AG20443 (cell line): ENCODE results near the gene KTN1.

Experiments used
- DNase-seq: peaks from one replicate; pipeline ENCODE4 v3.0.0; 2012; ENCODE audit warnings: low spot score, mixed read lengths

The KTN1 gene

DNA sequence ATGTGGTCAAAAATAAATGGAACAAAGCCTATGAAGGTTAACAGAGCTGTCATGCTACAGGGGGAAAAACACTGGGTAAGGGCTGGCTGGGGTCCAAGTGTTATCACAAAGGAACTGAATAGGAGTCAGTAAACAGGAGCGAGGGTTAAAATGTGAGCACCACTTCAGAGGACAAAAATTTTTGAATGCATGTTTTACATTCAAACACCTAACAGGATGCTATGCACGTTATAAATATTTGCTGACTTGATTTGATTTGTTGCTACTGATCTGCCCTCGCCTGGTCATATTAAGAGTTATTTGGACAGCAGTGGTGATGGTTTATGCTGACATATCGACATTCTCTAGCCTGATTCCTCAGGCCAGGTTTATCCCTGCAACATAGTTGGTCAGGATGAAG lies 7.4 kb upstream of the KTN1 start:
- DNase-seq, result no peak

DNA sequence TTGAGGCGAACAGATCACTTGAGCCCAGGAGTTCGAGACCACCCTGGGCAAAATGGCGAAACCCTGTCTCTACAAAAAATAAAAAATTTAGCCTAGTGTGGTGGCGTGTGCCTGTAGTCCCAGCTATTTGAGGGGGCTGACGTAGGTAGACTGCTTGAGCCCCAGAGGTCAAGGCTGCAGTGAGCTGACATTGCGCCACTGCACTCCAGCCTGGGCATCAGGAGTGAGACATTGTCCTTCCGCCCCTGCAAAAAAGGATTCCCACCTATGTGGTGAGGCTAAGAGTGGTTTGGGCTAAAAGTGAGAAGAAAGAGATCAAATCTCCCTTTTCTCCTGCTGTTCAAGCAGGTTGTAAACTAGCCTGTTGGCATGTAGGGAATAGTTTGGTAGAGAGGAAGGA lies 5.0 kb upstream of the KTN1 start:
- DNase-seq, result no peak

DNA sequence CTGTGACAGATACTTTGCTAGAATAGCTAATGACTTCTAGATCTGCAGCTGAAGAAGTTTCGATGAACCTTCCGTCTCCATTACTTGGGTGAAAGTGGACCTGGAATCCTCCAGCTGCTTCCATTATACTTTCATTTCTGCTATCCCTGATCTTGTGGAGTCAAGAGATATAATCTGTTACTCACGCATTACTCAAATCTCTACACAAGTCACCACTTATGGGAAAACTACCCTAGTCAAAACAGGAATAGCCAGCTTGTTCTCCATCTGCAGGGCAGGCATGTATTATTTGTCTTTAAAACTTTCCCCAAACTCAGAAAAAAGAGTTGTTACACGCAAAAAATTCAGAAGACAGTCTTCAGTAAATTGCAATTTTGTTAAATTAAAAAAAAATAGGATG lies 2.8 kb upstream of the KTN1 start:
- no peak for DNase-seq

DNA sequence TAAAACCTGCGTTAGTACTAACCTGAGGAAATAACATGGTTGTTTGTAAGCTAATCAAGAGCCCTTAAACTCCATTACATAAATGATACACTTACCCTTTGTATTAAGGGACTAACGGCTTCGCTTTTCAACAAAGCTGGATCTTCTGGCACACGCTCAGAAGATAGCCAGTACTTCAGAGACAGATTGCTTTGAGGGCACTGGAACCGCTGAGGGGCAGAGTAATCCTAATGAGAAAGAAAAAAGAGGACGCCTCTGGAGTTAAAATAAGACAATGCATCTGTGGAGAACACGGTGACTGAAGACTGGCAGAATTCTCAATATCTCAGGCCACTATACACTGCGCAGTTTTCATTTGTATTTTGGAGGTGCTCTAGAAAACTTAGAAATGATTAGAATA lies 1.5 kb upstream of the KTN1 start:
- peak; percentile 25 for DNase-seq

DNA sequence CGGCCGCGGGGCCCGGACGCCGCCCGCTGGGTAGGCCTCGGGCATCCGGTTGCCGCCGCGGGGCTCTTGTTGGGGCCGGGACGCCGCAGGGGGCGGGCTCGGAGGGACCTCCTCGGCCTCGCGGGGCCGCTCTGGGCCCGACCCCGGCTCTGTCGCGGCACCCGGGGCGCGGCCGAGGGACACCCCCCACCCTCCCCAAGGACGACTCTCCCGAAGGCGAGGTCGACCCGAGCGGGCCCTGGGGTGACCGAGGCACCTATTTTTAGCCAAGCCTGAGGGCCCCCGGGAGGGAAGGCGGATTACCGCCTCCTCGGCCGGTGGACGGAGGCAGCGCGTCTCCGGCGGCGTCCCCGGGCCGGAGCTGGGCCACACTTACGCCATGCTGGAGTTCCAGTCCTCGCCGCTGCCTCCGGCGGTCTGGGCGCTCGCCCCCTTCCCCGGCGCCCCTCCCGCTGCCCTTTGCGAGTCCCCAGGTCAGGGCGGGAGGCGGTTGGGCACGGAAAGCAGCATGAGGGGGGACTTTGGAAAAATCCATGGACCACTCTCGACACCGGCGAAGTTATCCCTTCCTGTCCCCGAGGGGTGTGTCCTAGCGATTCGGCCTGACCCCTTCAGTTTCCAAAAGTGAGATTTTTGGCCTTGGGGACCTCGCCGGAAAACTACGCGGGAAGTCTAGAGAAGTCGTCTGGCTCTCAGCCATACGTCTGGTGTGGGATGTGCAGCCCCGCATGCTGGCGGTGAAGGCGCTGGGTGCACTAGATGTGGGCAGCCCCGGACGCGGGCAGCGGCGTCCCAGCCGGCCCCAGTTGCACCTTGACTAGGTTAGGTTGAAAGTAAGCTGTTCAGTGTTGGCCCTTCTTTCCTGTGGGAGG lies 699 bp downstream of the KTN1 start:
- peak; percentile 64 for DNase-seq

DNA sequence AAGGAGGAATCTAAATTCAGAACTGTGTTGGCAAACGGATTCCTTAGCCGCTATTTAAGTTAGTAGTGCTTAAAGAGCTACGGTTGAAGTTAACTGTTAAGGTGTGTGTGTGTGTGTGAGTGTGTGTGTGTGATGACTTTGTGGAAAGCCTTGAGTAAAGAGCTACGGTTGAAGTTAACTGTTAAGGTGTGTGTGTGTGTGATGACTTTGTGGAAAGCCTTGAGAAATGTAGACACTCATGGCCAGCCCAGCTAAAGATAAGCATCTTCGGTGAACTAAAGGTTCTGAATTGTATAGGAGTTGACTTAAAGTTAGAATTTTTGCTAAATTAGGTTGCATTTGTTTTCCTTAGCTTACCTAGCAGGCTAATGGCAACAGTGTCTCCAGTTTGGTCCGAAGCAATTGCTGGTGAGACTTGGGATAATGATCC lies 1.4 kb downstream of the KTN1 start:
- no peak for DNase-seq

DNA sequence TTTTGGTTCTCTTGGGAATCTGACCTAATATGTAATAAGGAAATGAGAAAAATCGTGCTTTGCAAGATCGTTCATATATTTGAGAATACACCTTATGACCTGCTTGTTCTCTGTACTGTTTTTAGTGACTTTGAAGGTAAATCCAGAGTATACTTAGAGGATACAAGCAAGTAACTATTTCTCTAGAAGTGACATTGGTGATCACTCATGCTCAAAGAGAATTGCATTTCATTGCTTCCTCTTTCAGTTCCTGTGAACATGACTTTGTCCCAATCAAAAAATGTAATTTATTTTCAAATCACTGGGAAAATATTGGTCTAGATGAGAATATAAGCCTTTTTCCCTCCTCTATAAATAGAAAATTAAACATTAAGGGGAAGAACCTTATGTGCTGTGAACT lies 2.7 kb downstream of the KTN1 start:
- DNase-seq, result no peak

DNA sequence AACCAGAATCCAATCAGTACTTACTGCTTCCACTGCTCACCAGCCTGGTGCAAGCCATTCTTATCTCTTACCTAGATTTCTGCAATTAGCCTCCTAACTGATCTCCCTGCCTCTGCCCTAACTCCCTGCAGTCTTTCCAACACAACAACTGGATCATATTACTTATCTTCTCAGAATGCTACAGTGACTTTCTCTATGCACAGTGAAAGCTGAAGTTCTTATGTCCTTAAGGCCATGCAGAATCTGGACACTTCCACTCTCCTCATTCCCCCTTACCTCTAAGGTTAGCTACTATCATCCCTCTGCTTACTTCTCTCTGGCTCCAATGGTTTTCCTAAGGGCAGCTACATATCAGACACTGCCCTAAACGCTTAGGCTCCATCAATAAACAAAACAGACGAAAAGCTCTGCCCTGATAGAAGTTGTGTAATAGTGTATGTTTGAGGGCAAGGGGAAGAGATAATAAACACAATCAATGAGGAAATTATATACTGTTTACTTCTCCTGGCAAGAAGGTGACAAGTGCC lies 4.0 kb downstream of the KTN1 start:
- DNase-seq, result no peak

DNA sequence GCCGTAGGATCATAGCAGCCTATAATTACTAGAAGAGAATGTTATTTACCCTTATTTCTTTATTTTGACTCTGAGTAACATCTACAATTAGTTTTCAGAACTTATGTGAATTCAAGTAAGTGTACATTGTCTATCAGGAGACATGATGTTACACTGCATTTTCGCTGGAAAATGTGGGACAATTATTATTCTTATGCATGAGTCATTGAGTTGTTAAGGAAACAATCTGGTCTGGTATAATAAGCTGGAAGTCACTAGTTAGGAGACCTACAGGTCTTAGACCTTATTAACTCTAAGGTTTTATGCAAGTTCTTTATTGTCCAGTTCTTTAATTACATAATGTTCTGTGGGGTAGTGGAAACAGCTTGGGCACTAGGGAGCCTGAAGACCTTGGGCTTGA lies 5.8 kb downstream of the KTN1 start:
- DNase-seq, result no peak

DNA sequence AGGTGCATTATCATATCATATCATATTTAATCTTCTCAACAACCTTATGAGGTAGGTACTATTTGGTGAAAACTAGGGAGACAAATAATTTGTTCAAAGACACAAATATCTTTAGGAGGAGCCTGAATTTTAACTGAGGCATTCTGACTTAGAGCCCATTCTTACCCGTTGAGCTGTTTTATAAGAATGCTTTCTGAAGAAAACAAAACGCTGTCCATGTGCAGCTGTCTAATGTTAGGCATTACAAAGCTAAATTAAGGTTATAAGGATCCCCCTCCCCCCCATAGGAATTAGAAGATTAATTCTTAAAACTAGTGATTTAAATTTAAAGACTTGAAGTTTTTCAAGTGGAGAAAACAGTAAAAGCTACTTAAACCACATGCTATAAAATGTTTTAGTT lies 6.4 kb downstream of the KTN1 start:
- no peak for DNase-seq

DNA sequence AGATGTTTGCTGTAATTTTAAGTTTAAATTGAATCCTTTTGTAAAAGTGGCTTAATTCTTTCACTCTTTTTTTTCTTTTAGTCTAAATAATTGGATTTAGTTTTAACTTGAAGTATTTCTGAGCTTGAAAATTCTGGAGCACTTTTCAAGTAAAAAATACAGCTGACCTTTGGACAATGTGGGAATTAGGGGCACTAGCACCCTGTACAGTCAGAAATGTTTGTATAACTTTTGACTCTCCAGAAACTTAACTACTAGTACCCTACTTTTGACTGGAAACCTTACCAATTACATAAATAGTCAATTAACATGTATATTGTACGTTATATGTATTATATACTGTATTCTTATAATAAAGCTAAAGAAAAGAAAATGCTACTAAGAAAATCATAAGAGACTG lies 7.8 kb downstream of the KTN1 start:
- no peak for DNase-seq

DNA sequence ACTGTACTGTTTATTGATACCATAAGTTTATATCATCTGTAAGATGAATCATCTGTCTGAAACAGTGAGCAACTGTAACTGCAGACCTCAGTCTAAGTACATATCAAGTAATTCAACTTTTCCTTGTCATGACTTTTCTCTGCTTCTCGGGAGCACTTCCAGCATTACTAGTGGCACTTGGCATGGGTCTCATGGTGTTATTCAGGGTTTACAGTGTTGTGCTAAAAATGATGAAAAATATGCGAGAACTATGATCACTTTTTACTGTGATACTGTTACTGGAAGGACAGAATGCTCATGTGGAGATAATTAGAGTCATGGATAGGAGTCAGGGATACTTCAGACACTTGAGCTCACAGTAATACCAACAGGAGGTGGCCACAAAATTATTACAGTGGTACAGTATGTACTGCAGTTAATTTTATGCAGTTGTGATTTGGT lies 8.3 kb downstream of the KTN1 start:
- peak; percentile 12 for DNase-seq

DNA sequence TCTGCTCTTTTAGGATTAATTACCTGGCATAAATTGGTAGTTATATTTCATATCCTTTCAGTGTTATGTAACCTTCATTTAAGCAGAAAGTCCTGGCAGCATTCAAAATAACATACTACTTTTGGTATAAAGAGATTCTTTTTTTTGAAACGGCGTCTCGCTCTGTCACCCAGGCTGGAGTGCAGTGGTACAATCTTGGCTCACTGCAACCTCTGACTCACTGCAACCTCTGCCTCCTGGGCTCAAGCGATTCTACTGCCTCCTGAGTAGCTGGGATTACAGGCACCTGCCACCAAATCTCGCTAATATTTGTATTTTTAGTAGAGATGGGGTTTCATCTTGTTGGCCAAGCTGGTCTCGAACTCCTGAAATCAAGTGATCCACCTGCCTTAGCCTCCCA lies 9.2 kb downstream of the KTN1 start:
- DNase-seq, result no peak

DNA sequence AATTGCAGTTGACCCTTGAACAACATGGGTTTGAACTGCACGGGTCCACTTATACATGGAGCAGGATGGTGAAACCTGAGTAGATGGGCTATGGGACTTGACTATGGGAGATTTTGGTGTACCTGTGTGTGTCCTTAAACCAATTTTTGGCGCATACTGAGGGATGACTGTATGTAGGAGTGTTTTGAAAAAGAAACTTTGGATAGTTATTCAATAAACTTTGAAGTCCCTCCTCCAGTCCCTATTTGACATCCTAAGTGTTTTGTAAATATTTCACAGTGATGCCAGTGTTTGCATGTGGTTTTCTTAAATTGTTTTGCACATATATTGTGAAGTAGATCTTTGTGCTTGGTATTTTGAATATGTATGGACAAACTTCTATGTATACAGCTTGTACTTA lies 12.4 kb downstream of the KTN1 start:
- DNase-seq, result no peak

DNA sequence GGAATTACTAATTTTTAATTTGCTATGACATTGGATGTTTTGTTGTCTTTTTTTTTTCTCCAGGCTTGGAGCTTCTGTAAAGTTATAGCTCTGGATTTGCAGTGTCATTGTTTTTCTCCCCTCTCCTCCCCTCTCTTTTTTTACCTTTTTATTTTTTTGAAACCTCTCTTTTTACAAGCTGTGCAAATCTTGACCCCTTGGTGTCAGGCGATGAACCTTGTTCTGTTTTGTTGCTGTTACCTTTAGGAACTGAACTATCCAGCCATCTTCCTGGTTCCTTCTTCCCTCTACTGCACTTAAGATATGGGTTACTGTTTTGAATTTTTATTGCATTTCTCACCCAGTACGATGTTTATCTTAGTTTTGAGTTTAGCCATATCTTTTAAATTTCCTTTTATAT lies 13.7 kb downstream of the KTN1 start:
- no peak for DNase-seq

DNA sequence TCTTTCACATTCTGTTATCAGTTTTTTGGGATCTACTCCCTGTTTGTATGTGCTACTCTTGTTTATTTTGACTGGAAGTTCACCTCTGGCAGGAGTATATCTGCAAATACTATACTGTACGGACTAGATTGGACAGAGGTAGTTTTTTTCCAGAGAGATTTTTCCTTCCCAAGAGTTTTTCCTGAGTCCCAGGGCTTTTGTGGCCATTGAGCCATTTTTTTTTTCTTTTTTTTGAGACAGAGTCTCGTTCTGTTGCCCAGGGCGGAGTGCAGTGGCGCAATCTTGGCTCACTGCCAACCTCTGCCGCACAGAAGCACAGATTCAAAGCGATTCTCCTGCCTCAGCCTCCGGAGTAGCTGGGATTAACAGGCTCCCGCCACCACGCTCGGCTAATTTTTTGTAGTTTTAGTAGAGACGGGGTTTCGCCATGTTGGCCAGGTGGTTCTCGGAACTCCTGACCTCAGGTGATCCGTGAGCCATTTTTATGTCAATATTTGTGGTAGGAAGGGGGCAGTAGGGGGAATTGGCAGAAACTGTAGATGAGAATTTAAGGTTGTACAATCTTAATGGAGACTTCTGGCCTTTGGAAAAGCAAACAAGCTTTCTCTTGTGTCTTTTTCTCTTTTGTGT lies 19.4 kb downstream of the KTN1 start:
- DNase-seq, result no peak

DNA sequence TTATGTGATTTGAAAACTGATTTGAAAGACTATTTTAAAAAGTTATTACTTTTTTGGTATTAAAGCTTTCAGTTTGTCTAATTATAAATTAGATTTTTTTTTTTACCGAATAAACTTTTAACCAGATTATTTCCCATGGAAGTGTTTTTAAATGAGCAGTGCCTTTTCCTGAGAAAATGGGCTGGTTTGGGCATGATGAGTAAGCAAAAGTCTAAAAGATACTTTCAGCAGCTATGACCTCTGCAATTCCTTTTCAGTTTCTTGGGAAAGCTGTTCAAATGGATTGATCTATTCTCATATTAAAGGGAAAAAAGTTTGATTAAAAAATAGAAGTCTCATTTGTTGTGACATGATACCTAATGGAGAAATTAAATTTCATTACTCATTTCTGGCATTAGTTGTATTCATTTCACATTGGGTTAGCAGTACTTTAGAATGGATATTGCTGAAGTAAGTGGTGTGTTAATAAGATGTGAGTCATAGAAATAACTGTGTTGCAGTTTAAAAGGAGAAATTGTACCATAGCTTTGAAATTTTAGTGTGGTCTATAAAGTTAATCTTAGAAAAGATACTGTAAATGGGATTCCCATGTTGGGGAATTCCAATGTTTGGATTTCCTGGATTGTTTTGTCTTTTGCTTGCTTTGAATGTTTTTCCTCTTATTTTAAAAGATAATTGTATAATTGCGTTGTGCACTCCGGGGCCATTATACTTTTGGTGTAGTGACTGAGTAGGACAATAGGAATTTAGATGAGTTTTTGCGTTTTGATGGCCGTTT lies 21.0 kb downstream of the KTN1 start:
- peak; percentile 35 for DNase-seq

DNA sequence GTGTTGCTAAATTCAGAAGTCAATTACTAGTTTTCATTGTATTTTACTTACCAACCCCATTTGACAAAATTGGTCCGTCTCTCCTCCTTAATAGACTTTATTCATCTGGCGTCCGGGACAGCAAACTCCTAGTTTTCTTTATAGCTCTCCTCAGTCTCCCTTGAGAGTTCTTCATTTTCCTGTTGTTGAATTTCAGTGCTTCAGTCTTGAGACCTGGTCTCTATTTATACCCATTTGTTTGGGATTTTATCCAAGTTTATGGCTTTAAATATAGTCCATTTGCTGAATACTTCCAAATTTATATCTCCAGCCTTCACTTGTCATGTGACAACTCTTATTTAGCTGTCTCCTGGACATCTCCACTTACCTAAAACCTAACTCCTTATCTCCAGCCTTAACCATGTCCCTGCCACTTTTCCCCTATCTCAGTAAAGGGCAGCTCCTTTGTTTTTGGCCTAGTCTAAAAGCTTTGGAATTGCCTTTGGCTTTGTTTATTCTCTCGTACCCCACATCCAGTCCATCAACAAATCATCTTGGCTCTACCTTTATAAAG lies 23.5 kb downstream of the KTN1 start:
- DNase-seq, result no peak

DNA sequence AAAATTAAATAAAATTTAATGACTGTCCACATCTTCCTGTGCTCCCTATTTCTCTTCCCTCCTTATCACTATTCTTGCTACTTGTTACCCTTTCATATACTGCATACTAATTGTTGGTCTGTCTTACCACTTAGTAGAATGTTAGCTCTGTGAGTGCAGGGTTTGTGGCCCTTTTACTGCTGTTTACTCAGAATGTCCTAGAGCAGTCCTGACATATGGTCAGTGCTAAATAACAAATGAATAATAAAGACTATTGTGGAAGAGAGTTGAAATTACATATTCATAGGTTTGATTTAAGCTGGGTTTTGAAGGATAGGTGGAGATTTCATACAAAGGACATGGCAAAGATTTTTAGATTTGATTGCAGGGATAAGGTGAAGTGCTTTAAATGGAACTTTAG lies 24.5 kb downstream of the KTN1 start:
- DNase-seq, result no peak

DNA sequence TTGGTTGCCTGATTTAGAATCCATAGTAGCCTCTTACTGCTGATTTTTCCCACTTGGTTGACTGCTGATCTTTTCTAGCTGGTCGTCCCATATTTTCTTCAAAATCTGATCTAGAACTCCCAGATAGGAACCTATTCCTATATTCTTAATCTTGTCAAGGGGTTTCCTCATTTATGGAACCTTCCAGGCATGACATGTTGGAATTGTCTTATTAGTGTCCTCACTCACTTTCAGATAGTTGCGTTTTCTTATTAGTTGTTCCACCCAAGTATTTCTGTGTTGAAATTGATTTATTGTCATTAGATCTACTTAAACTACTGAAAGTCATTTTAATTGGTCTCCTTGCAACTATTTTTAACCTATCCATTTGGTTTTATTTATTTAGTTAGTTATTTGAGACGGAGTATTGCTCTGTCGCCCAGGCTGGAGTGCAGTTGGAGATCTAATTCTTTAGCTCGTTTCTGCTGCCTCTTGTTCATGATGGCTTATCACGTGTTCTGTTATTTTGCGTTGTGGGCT lies 25.0 kb downstream of the KTN1 start:
- no peak for DNase-seq

DNA sequence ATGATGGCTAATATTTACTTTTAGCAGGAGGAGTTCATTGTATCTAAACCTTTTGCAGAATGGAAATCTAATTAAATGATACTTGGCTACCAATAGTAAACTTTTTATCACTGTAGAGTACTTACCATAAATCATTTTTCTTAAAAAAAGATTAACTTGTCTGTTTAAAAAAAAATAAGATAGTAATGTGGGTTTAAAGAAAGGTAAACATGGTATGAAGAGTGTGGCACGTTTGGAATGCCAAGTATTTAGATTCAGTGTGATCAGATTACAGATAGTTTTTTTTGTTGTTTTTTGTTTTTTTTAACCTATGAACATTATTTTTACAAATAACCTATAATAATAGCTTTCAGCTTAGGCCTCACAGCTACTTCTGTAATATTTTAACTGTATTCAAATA lies 25.8 kb downstream of the KTN1 start:
- no peak for DNase-seq

DNA sequence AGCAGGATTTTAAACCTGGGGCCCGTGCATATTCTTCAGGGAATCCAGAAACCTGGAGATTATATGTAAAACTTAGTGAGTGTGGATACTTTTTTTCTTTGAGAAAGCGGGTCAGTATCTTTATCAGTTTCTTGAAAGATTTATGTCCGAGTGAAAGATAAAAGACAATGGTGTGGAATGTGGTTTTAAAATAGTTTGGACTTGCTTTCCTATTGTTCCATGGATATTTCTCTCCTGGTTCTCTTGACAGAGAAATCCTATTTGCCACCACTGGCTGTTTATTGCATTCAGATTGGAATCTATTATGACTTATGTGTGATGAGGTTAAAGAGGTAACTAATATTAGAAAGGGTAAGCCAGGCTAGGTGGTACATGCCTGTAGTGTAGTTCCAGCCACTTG lies 27.4 kb downstream of the KTN1 start:
- no peak for DNase-seq
